K562 (cell line): ENCODE measurements around the gene CXCL12. TPM values are rescaled to one million over a fixed set of nuclear protein-coding genes. Genes with fewer than 3 reads are reported as not detected.

Experiments used
- ATAC-seq: fragments of 200-7000 bp; cut with Tn5 transposase; 3 replicates; pipeline ENCODE4 v1.9.1; 2020; ENCODE audit warnings: moderate library complexity
- BruUV-seq: library from RNA; stranded (reverse); fragments of 400-500 nt; replicated peaks from 2 replicates; lab custom pipeline; 2021; lab: Mats Ljungman, UMichigan
- CTCF ChIA-PET: fragments of 300-600 bp; formaldehyde crosslinking; extraction: SDS; loops from one replicate; lab custom pipeline; 2021; ENCODE audit warnings: low intra/inter-chr PET ratio; lab: Yijun Ruan, JAX
- POLR2A ChIA-PET: fragments of 300-600, 350-650 bp; sonication (Branson Sonifier 250); formaldehyde crosslinking; extraction: SDS; loops from one replicate; lab custom pipeline; 2021; ENCODE audit warnings: antibody characterized with exemption, inconsistent platforms; lab: Yijun Ruan, JAX
- DNase-seq, 4 experiments: peaks; one replicate each; pipeline versions ENCODE4 v3.0.0 to v3.0.0-alpha.2; 2011 to 2018; ENCODE audit warnings: low spot score in 3 of 4, mixed read lengths in 3 of 4; ENCODE audit errors: extremely low read depth in 1 of 4
- FAIRE-seq: peaks from 2 replicates; lab custom pipeline; 2011; peaks lifted over from hg19 to GRCh38; lab: Jason Lieb, UNC
- H2AFZ ChIP-seq: 2 replicates; pipeline ENCODE4 v1.6.0; 2011; ENCODE audit warnings: low read depth, low read length, control low read depth, inconsistent platforms
- H3K27ac ChIP-seq: fragments of 200-600 bp; 3 replicates; pipeline ENCODE4 v1.8.0; 2011; ENCODE audit warnings: low read depth, mild to moderate bottlenecking, control low read depth, inconsistent platforms, low read length, moderate library complexity, mixed read lengths; ENCODE audit errors: extremely low read depth
- H3K27me3 ChIP-seq, 2 experiments: fragments of 300-600 bp in 1 of 2; 2 replicates in 1 of 2; 3 replicates in 1 of 2; pipeline versions ENCODE4 v1.6.0 to v1.8.0; 2011; ENCODE audit warnings: inconsistent platforms in 2 of 2, low read length in 2 of 2, mild to moderate bottlenecking in 1 of 2, mixed read lengths in 1 of 2, moderate library complexity in 1 of 2; ENCODE audit not compliant: control insufficient read depth in 2 of 2, insufficient read depth in 2 of 2
- H3K36me3 ChIP-seq: fragments of 300-600 bp; 3 replicates; pipeline ENCODE4 v1.8.0; 2011; ENCODE audit warnings: mild to moderate bottlenecking, low read length, inconsistent platforms; ENCODE audit not compliant: control insufficient read depth, insufficient read depth
- H3K4me1 ChIP-seq, 2 experiments: fragments of 200-600 bp in 1 of 2; replicated peaks in 1 of 2; 2 replicates in 1 of 2; 3 replicates in 1 of 2; pipeline versions ENCODE4 v1.5.1 to v1.8.0; 2011; ENCODE audit warnings: inconsistent platforms in 2 of 2, low read length in 2 of 2, mild to moderate bottlenecking in 1 of 2, mixed read lengths in 1 of 2, moderate library complexity in 1 of 2; ENCODE audit not compliant: control insufficient read depth in 2 of 2, insufficient read depth in 2 of 2
- H3K4me2 ChIP-seq: 2 replicates; pipeline ENCODE4 v1.6.1; 2011; ENCODE audit warnings: low read length, control low read depth, inconsistent platforms, mixed read lengths; ENCODE audit not compliant: insufficient read depth
- H3K4me3 ChIP-seq: fragments of 200-600 bp; sonication (generic), shearing (Covaris generic); 2 replicates; pipeline ENCODE4 v1.5.1; 2016; ENCODE audit warnings: control low read depth, inconsistent platforms
- H3K79me2 ChIP-seq: fragments of 200-600 bp; 3 replicates; pipeline ENCODE4 v1.8.0; 2011; ENCODE audit warnings: low read length, inconsistent platforms; ENCODE audit not compliant: control insufficient read depth, insufficient read depth
- H3K9ac ChIP-seq, 2 experiments: 2 replicates each; pipeline versions ENCODE4 v1.6.0 to v1.6.1; 2011; ENCODE audit warnings: low read depth in 2 of 2, low read length in 2 of 2, control low read depth in 1 of 2, inconsistent platforms in 1 of 2, mild to moderate bottlenecking in 1 of 2, mixed read lengths in 1 of 2; ENCODE audit not compliant: insufficient read depth in 1 of 2
- H3K9me1 ChIP-seq: one replicate; pipeline ENCODE4 v1.6.0; 2011; ENCODE audit warnings: inconsistent platforms, mild to moderate bottlenecking, low read length, moderate library complexity; ENCODE audit not compliant: control insufficient read depth, insufficient read depth
- H3K9me3 ChIP-seq: replicated peaks from 2 replicates; pipeline ENCODE4 v1.5.1; 2011; ENCODE audit warnings: low read depth, low read length, inconsistent platforms; ENCODE audit not compliant: control insufficient read depth, insufficient read depth
- H4K20me1 ChIP-seq: replicated peaks from 2 replicates; pipeline ENCODE4 v1.6.1; 2011; ENCODE audit warnings: low read length, inconsistent platforms, mixed read lengths; ENCODE audit not compliant: control insufficient read depth, insufficient read depth
- WGBS: fragments of 100-300 bp; shearing (Covaris generic); methylation state at CpG from one replicate; pipeline ENCODE4 v1.1.6; 2016; ENCODE audit warnings: low coverage, mixed read lengths; ENCODE audit not compliant: insufficient coverage; ENCODE audit errors: missing lambda C conversion rate; 5-methylcytosine and 5-hydroxymethylcytosine counted together
- in situ Hi-C: fragments of 300-500 bp; cut with MboI; formaldehyde crosslinking; loops from 4 replicates; pipeline ENCODE4 v1.15.0; 2018; ENCODE audit warnings: inconsistent platforms, mixed read lengths
- intact Hi-C: fragments of 100-400 bp; cut with micrococcal nuclease; formaldehyde crosslinking; loops from 2 replicates; pipeline ENCODE4 v1.14.2; 2022
- polyA plus RNA-seq, 8 experiments: library from polyadenylated mRNA; depleted of rRNA in 4 of 8; stranded (reverse) in 5 of 8; unstranded in 3 of 8; fragments of >200 nt; fragmentation: Nextera tagmentation in 2 of 8; fragmentation: Illumina TruSeq in 1 of 8; extraction: Ambion mirVana in 2 of 8; extraction: Trizol in 1 of 8; gene quantifications; 2 replicates each; pipeline versions ENCODE4 v1.2.1 to v1.2.3, GENCODE V29; 2011 to 2014; ENCODE audit warnings: inconsistent platforms in 1 of 8, missing spikeins in 1 of 8
- total RNA-seq, 7 experiments: library from RNA; depleted of rRNA in 6 of 7; stranded (reverse); fragments of >200 nt in 6 of 7; fragmentation: Illumina TruSeq in 2 of 7; extraction: Trizol in 2 of 7; gene quantifications; 2 replicates each; pipeline versions ENCODE4 v1.2.1 to v1.2.3, GENCODE V29; 2011 to 2021; ENCODE audit warnings: low replicate concordance in 1 of 7
- TF ChIP-seq, protein P1 (sequence below): fragments of 200-800 bp; sonication (Bioruptor generic); IDR thresholded peaks from 2 replicates; pipeline ENCODE4 v1.6.1; 2016; ENCODE audit warnings: missing genetic modification characterization, missing compliant biosample characterization

The CXCL12 gene
- total and polyA plus RNA-seq, 9 of the 15 experiments (the other 6 are each of a cell fraction or from before 2014, with no cell fraction given): 0.18 TPM; not detected in 8

DNA sequence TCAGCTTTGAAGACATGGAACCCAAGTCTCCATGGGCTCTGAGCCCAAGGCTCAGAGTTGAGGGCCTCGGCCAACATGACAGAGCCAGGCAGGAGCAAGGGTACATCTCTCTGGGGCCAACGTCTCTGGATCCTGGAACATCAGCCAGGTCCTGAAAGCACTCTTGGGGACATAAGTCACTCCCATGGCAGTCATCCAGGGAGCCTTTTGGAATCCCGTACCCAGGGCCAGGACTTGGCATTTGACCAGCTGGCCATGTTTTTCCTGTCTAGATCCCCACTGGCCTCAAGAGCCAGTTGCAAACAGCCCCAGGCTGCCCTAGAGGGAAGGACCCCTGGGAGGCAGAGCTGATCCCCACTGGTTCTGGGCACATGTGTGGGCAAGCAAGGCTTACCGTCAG is 4.3 kb upstream of the CXCL12 start:
- FAIRE-seq (no peak), ATAC-seq (no peak), DNase-seq (no peak)
- peaks cover 11 to 29% of the 10 kb centered on the region in 2 experiments; a peak in 3 of 5 replicates for H3K27me3 ChIP-seq
- TF ChIP-seq, protein P1, sequence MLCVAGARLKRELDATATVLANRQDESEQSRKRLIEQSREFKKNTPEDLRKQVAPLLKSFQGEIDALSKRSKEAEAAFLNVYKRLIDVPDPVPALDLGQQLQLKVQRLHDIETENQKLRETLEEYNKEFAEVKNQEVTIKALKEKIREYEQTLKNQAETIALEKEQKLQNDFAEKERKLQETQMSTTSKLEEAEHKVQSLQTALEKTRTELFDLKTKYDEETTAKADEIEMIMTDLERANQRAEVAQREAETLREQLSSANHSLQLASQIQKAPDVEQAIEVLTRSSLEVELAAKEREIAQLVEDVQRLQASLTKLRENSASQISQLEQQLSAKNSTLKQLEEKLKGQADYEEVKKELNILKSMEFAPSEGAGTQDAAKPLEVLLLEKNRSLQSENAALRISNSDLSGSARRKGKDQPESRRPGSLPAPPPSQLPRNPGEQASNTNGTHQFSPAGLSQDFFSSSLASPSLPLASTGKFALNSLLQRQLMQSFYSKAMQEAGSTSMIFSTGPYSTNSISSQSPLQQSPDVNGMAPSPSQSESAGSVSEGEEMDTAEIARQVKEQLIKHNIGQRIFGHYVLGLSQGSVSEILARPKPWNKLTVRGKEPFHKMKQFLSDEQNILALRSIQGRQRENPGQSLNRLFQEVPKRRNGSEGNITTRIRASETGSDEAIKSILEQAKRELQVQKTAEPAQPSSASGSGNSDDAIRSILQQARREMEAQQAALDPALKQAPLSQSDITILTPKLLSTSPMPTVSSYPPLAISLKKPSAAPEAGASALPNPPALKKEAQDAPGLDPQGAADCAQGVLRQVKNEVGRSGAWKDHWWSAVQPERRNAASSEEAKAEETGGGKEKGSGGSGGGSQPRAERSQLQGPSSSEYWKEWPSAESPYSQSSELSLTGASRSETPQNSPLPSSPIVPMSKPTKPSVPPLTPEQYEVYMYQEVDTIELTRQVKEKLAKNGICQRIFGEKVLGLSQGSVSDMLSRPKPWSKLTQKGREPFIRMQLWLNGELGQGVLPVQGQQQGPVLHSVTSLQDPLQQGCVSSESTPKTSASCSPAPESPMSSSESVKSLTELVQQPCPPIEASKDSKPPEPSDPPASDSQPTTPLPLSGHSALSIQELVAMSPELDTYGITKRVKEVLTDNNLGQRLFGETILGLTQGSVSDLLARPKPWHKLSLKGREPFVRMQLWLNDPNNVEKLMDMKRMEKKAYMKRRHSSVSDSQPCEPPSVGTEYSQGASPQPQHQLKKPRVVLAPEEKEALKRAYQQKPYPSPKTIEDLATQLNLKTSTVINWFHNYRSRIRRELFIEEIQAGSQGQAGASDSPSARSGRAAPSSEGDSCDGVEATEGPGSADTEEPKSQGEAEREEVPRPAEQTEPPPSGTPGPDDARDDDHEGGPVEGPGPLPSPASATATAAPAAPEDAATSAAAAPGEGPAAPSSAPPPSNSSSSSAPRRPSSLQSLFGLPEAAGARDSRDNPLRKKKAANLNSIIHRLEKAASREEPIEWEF (CRISPR knock-in tag): no peak
- H3K9ac ChIP-seq: no peak overlapping the region
- no peaks in the 10 kb centered on the region for H3K79me2 ChIP-seq
- in situ Hi-C loops (loop anchor here (5.0 kb wide), 1 partner anchor 717 kb away; no protein-coding TSS in a partner anchor), intact Hi-C loops (loop anchor here (5.0 kb wide), 2 partner anchors 468 to 697 kb away; no protein-coding TSS in a partner anchor)
- no peak overlapping the region for H3K27ac ChIP-seq
- H3K36me3 ChIP-seq: no peaks in the 10 kb centered on the region
- H3K4me3 ChIP-seq: no peak overlapping the region
- no peaks in the 10 kb centered on the region for H3K9me1 ChIP-seq
- no peaks in the 10 kb centered on the region for H3K9me3 ChIP-seq
- CTCF ChIA-PET: no interaction called here
- no TSS peak for BruUV-seq
- 0% methylated on average over 4 of the region's 4 CpGs for WGBS
- H4K20me1 ChIP-seq: no peaks in the 10 kb centered on the region; the same call in 1 of the 2 replicates
- no peak overlapping the region for H2AFZ ChIP-seq
- H3K4me1 ChIP-seq: peaks cover 0 to 19% of the 10 kb centered on the region in 2 experiments; a peak in 2 of 5 replicates
- no peak overlapping the region for H3K4me2 ChIP-seq
- POLR2A ChIA-PET: interaction anchor here (0.6 to 1.2 kb wide), 4 partner anchors 10 to 1366 kb away, joined by 3 read pairs; no protein-coding TSS in a partner anchor
